ENCODE measurements around the gene MEG3. TPM values are rescaled to one million over a fixed set of nuclear protein-coding genes. Genes with fewer than 3 reads are reported as not detected.
A peak's percentile ranks its signal among the peaks of the same experiment; 100 is the strongest.

The MEG3 gene
- total and polyA plus RNA-seq, 8 donors, result 15.9 to 398 (median 329) TPM

DNA sequence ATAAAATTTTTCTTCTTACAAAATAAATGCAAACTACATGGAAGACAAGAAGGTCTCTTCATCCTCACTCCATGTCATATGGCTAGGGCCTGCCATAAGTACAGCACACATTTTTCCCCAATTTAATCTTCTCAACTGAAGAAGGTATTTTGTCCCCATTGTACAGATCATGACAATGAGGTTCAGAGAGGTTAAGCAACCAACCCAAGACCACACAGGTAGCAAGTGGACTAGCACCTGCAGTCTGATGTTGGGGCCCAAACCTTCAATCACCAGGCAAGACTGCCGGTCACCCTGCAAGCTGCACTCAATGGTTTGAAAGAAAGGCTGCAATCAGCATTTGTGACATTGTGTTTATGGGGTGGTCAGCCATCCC is 6.5 kb upstream of the MEG3 start:
- ATAC-seq (no peak), DNase-seq (no peak)
- TF ChIP-seq, protein P1, sequence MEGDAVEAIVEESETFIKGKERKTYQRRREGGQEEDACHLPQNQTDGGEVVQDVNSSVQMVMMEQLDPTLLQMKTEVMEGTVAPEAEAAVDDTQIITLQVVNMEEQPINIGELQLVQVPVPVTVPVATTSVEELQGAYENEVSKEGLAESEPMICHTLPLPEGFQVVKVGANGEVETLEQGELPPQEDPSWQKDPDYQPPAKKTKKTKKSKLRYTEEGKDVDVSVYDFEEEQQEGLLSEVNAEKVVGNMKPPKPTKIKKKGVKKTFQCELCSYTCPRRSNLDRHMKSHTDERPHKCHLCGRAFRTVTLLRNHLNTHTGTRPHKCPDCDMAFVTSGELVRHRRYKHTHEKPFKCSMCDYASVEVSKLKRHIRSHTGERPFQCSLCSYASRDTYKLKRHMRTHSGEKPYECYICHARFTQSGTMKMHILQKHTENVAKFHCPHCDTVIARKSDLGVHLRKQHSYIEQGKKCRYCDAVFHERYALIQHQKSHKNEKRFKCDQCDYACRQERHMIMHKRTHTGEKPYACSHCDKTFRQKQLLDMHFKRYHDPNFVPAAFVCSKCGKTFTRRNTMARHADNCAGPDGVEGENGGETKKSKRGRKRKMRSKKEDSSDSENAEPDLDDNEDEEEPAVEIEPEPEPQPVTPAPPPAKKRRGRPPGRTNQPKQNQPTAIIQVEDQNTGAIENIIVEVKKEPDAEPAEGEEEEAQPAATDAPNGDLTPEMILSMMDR (IDR thresholded peaks at IDR 0.05), result no peak
- no peaks in the 10 kb centered on the region for H3K9me3 ChIP-seq
- H3K36me3 ChIP-seq, result no peaks in the 10 kb centered on the region
- intact Hi-C loops (cut with DNase I), result no loop called here
- no peak overlapping the region for H3K27ac ChIP-seq
- no peak overlapping the region for H3K4me3 ChIP-seq
- H3K4me1 ChIP-seq, result no peaks in the 10 kb centered on the region
- peaks cover 0 to 28% of the 10 kb centered on the region in 2 donors for H3K27me3 ChIP-seq

DNA sequence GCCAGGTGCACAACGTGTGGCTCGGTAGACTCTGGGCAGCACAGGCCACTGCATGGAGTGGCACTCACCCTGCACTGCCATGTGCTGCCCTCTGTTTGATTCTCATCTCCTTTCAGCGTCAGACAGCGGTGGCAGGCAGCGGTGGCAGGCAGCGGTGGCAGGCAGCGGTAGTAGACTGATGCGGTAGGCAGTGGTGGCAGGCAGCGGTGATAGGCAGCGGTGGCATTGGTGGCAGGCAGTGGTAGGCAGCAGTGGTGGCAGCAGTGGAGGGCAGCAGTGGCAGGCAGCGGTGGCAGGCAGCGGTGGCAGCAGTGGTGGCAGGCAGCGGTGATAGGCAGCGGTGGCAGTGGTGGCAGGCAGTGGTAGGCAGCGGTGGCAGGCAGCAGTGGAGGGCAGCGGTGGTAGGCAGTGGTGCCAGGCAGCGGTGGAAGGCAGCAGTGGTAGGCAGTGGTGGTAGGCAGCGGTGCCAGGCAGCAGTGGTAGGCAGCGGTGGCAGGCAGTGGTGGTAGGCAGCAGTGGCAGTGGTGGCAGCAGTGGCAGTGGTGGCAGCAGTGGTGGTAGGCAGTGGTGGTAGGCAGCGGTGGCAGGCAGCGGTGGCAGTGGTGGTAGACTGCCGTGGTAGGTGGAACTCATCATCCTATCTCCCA is 6.0 kb upstream of the MEG3 start:
- no peaks in the 10 kb centered on the region for H3K9me3 ChIP-seq
- H3K4me1 ChIP-seq, result no peaks in the 10 kb centered on the region
- no peak for ATAC-seq
- intact Hi-C loops (cut with DNase I), result no loop called here
- no peaks in the 10 kb centered on the region for H3K36me3 ChIP-seq
- TF ChIP-seq, protein P1 (IDR thresholded peaks at IDR 0.05), result no peak
- H3K4me3 ChIP-seq, result no peak overlapping the region
- no peak overlapping the region for H3K27ac ChIP-seq
- no peak for DNase-seq
- peaks cover 0 to 33% of the 10 kb centered on the region in 2 donors for H3K27me3 ChIP-seq

DNA sequence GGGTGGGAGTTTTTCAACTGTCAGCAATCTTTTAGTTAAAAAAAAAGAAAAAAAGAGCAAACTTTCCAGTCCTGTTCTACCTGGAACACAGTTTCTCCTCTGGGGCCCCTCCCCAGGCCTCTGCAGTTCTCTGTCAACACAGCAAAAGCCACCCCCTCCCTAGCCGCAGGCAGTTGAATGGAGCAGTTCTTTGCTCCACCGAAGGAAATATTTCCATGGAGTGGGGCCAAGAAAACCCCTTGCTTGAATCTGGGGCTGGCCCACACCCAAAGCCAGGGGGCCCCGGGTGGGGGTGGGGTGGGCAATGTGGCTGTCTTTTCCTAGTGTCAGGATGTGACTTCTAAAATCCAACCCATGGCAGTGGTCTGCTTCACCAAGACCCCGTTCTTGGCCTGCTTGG is 5.0 kb upstream of the MEG3 start:
- Histone ChIP-seq H3K27ac (no peak overlapping the region), H3K9me3 (no peaks in the 10 kb centered on the region), H3K36me3 (no peaks in the 10 kb centered on the region), H3K4me3 (no peak overlapping the region), H3K27me3 (peaks cover 4 to 43% of the 10 kb centered on the region in 2 donors), H3K4me1 (peaks cover 0 to 4% of the 10 kb centered on the region in 2 donors)
- ATAC-seq, result no peak
- intact Hi-C loops (cut with DNase I), result no loop called here
- TF ChIP-seq, protein P1 (IDR thresholded peaks at IDR 0.05), result no peak
- peak in 1 of 4 donors; percentile 59 for DNase-seq

DNA sequence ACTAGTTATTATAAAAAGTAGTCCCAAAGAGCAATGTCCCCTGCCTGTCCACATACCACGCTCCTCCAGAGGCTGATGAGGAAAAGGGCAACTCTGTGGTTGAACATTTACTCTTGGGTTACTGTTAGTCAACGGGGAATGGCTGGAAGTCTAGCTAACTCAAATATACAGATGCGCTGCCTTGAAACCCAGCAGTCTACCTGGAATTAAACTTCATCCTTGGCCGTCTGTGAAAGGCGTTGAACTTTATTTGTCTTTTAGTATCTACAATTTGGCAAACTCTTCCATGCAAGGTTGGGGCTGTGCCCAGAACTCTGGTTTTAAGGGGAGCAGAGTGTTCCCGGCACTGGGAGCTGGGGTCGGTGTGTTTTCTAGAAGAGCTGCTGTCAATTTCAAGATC is 3.9 kb upstream of the MEG3 start:
- peaks cover 0 to 4% of the 10 kb centered on the region in 2 donors for H3K4me1 ChIP-seq
- H3K27ac ChIP-seq, result no peak overlapping the region
- TF ChIP-seq, protein P1 (IDR thresholded peaks at IDR 0.05), result no peak
- intact Hi-C loops (cut with DNase I), result no loop called here
- H3K4me3 ChIP-seq, result no peak overlapping the region
- ATAC-seq (no peak), DNase-seq (no peak)
- H3K27me3 ChIP-seq, result peaks cover 4 to 54% of the 10 kb centered on the region in 2 donors
- no peaks in the 10 kb centered on the region for H3K36me3 ChIP-seq
- no peaks in the 10 kb centered on the region for H3K9me3 ChIP-seq

DNA sequence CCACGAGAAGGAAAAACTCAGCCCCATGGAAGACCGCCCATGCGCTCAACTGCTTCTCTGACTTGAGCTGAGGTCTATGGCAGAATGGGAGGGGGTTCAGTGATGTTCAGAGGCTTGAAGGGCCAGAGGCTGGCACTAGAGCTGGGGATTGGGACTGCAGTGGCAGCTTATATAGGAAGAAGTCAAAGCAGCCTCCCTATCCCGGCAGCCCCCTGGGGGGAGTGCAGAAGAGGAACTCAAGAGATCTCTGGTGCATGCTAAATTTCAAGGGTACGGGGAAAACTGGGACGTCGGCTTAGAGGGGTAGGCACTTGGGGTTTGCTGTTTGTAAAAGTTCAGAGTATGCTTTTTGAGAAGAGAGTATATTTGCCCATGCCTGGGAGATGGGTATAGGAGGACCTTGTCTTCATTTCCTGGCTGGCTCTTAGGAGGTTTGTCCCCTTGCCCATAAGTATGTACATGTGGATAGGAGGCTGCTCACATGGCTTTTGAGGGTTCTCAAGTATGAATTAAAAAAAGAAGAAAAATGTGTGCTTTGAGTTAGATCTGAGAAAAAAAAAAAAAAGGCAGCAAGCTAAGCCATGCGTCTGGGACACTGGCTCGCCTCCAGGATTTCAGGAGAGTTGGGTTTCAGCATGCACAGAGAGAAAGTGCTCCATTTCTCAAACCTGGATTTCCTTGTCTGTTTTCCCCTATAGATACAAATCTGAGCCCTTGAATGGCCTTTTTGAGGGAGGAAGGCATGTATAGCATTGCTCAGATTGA is 3.2 kb upstream of the MEG3 start:
- H3K36me3 ChIP-seq, result no peaks in the 10 kb centered on the region
- intact Hi-C loops (cut with DNase I), result no loop called here
- peaks cover 0 to under 1% of the 10 kb centered on the region in 2 donors for H3K9me3 ChIP-seq
- peaks cover 8 to 61% of the 10 kb centered on the region in 2 donors for H3K27me3 ChIP-seq
- ATAC-seq, result no peak
- peak in 1 of 4 donors; percentile 83 for DNase-seq
- H3K27ac ChIP-seq, result no peak overlapping the region
- no peak overlapping the region for H3K4me3 ChIP-seq
- TF ChIP-seq, protein P1 (IDR thresholded peaks at IDR 0.05), result no peak
- peaks cover 0 to 4% of the 10 kb centered on the region in 2 donors for H3K4me1 ChIP-seq
